GM12891 (cell line): Measurements from ENCODE around the gene KRT6C. TPM values are rescaled to one million over a fixed set of nuclear protein-coding genes. Genes with fewer than 3 reads are reported as not detected.

ENCODE experiments used
- DNase-seq: peaks from one replicate; pipeline ENCODE4 v3.0.0; 2011; ENCODE audit warnings: low spot score; ENCODE audit not compliant: insufficient read length
- FAIRE-seq: peaks from 2 replicates; lab custom pipeline; 2011; peaks lifted over from hg19 to GRCh38; lab: Jason Lieb, UNC
- PAX5 ChIP-seq: IDR thresholded peaks from 2 replicates; pipeline ENCODE4 v1.6.1; 2011; ENCODE audit warnings: low read length, moderate library complexity, mild to moderate bottlenecking; ENCODE audit not compliant: insufficient read depth, severe bottlenecking
- POLR2A ChIP-seq: IDR thresholded peaks from 2 replicates; pipeline ENCODE4 v1.6.1; 2011; ENCODE audit warnings: low read depth, low read length, control low read depth
- POLR2AphosphoS5 ChIP-seq: IDR thresholded peaks from 2 replicates; pipeline ENCODE4 v1.6.1; 2011; ENCODE audit warnings: low read depth, low read length, control low read depth
- POU2F2 ChIP-seq: IDR thresholded peaks from 2 replicates; pipeline ENCODE4 v1.6.1; 2011; ENCODE audit warnings: low read depth, mild to moderate bottlenecking, control low read depth, low read length, moderate library complexity
- SPI1 ChIP-seq: IDR thresholded peaks from 2 replicates; pipeline ENCODE4 v1.6.1; 2011; ENCODE audit warnings: low read depth, low read length, control low read depth
- TAF1 ChIP-seq: IDR thresholded peaks from 2 replicates; pipeline ENCODE4 v1.6.1; 2011; ENCODE audit warnings: low read depth, low read length, control low read depth
- polyA plus RNA-seq: library from polyadenylated mRNA; unstranded; fragments of >200 nt; gene quantifications from one replicate; pipeline ENCODE4 v1.2.1, GENCODE V29; 2012; ENCODE audit warnings: low read depth, missing spikeins, inconsistent platforms; ENCODE audit not compliant: missing spikeins

The KRT6C gene
- polyA plus RNA-seq: not detected

GRCh38 chr12:52473768-52474167 is at the start of gene KRT6C:
Gene KRT6C (minus strand): TSS chr12:52473805. CDS start chr12:52473737, 68 bp downstream.
- FAIRE-seq (no peak), DNase-seq (no peak)
- TF ChIP-seq PAX5 (no peak), POU2F2 (no peak), TAF1 (no peak), POLR2A (no peak), SPI1 (no peak), POLR2AphosphoS5 (no peak)

GRCh38 chr12:52522346-52523011 is 48.9 kb upstream of the KRT6C start:
- TF ChIP-seq PAX5 (no peak), POLR2A (no peak)
- no peak for FAIRE-seq

DNA sequence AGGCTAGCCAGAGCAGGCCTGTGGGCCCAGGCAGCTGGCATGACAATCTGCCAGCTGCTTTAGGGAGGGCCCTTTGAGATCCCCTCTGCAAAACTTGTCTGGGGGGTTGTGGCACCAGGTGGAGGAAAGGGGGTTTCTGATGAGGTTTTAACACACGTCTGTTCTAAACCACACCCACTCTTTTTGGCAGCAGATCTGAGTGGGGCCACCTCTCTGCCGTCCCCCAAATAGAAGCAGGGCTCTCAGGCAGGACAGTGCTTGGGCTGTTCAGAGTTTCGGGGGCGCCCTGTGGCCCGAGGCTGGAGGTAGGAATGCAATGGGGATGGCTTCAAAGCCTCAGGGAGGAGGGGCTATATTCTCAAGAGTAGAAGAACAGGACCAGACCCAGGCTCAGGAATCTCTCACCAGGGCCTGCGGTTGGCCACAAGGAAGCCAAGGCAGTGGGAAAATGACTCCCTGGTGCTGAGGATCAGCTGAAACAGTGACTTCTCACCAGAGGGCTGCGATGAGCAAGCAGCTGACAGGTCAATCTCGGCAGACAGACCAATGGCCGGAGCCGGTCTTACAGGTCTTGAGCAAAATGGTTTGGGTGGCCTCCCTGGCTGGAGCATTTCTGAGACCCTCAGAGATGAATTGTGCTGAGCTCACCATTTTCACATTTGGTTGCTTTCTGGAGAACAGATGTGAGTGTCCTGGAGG is 48.1 kb upstream of the KRT6C start:
- DNase-seq (no peak), FAIRE-seq (no peak)
- TF ChIP-seq PAX5 (no peak), POLR2AphosphoS5 (no peak), TAF1 (no peak), POLR2A (no peak), SPI1 (no peak), POU2F2 (no peak)

More at GRCh38 chr12:52522346-52523011, 48.9 kb upstream of the KRT6C start:
- DNase-seq: no peak

DNA sequence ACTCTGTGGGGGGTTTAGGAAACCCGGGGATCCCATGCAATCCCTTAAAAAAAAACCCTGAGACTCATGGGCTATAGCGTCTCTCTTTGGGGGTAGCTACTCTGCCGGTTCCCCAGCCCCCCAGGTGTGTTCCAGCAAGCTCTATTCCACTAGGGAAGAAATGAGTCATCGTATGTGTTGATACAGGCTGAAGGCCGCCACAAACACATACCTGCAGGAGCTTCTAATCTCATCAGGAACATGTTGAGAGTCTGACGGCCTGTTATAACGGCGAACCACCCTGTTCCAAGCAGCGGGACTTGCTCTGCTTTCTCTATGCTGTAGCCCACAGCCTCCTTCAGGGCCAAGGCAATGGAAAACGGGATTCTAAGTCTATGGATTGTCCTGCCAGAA is 47.6 kb upstream of the KRT6C start:
- FAIRE-seq (no peak), DNase-seq (no peak)
- TF ChIP-seq SPI1: no peak
- TF ChIP-seq PAX5: no peak
- no peak for TF ChIP-seq POLR2AphosphoS5
- TF ChIP-seq POLR2A: no peak
- TF ChIP-seq TAF1: no peak
- TF ChIP-seq POU2F2: no peak

DNA sequence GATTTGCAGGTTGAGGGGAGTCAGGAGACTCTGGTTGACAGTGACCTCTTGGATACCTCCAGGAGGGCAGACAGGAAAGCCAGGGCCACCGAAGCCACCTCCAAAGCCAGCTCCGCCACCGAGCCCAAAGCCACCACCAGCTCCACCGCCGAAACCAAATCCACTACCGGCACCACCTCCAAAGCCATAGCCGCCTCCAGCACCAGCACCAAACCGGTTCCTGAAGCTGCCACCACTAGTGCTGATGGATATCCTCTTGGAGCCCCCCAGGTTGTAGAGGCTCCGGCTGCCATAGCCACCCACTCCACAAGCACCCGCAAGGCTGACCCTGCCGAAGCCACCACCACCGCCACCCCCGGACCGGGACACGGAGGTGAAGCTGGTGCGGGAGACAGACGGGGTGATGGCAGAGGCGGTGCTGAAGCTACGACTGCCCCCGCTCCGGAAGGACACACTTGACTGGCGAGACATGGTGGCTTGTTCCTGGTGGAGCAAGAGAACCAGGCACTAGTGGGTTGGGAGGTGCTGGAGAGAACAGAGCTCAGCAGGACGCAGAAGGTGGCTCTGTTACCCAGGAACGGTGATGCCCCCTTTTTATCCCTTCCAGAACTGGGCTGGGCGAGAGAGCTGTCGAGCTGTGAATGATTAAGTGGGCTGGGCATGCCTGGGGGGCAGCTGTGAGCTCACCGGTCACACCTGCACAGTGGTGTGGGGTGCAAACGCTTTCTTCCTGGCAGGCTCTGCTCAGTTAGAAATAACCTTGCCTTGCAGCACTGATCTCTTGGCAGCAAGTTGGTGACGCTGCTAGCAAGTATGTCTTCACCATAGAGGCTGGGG is 46.4 kb upstream of the KRT6C start, which contains the start of gene KRT5:
TSS of gene KRT5 (minus strand) at position 569 of the 837 bp plus-strand sequence. CDS start at position 471, 98 bp downstream.
- TF ChIP-seq PAX5 (no peak), TAF1 (no peak)
- FAIRE-seq (no peak), DNase-seq (no peak)

GRCh38 chr12:52519387-52519703 is 45.7 kb upstream of the KRT6C start:
- FAIRE-seq: no peak
- no peak for DNase-seq
- TF ChIP-seq PAX5: no peak
- TF ChIP-seq TAF1: no peak
- no peak for TF ChIP-seq SPI1
- no peak for TF ChIP-seq POU2F2
- no peak for TF ChIP-seq POLR2A
- TF ChIP-seq POLR2AphosphoS5: no peak

- no peak for DNase-seq
- TF ChIP-seq POU2F2 (no peak), PAX5 (no peak), POLR2AphosphoS5 (no peak), POLR2A (no peak), TAF1 (no peak), SPI1 (no peak)
- FAIRE-seq: no peak
Observed at GRCh38 chr12:52518574-52519386, 45.2 kb upstream of the KRT6C start.

GRCh38 chr12:52517888-52518287 is 44.3 kb upstream of the KRT6C start:
- FAIRE-seq: no peak
- TF ChIP-seq POLR2AphosphoS5 (no peak), POLR2A (no peak), TAF1 (no peak), SPI1 (no peak), PAX5 (no peak), POU2F2 (no peak)
- no peak for DNase-seq
